ENCODE measurements around the gene PDHX. TPM values are rescaled to one million over a fixed set of nuclear protein-coding genes. Genes with fewer than 3 reads are reported as not detected.
"Not testable (repeated sequence)": the region's sequence is repeated elsewhere in the genome, so short reads cannot be mapped to it uniquely, and the experiment has no call there.

Gene PDHX
- total RNA-seq, 2 experiments from 2014 or later: 28.0 to 29.7 TPM

GRCh38 chr11:34897171-34897870, 19.1 kb upstream of the PDHX start:
- H3K27ac Mint-ChIP-seq: no peak overlapping the region
- no peaks in the 10 kb centered on the region for H3K4me1 Mint-ChIP-seq
- no peaks in the 10 kb centered on the region for H3K27me3 Mint-ChIP-seq
- no peak for DNase-seq
- ChIA-PET CTCF (interaction anchor here (1.1 to 2.8 kb wide), 3 partner anchors 11 to 385 kb away, joined by 4 to 14 read pairs (median 7); no protein-coding TSS in a partner anchor), POLR2A (interaction anchor here (1.7 kb wide), 1 partner anchor 19 kb away, joined by 3 read pairs; the partner anchor contains the start of genes APIP and PDHX)
- peaks cover 32% of the 10 kb centered on the region for H3K36me3 Mint-ChIP-seq (ENCODE audit: low read depth)
- no peak overlapping the region for H3K4me3 Mint-ChIP-seq
- H3K9me3 Mint-ChIP-seq: peaks cover 36% of the 10 kb centered on the region

- Mint-ChIP-seq H3K9me3 (peaks cover 40% of the 10 kb centered on the region), H3K4me3 (no peak overlapping the region), H3K27ac (no peak overlapping the region), H3K4me1 (no peaks in the 10 kb centered on the region), H3K27me3 (no peaks in the 10 kb centered on the region), H3K36me3 (ENCODE audit: low read depth) (peaks cover 36% of the 10 kb centered on the region)
- ChIA-PET POLR2A (interaction anchor here (1.7 kb wide), 1 partner anchor 18 kb away, joined by 3 read pairs; the partner anchor contains the start of genes APIP and PDHX), CTCF (interaction anchor here (0.7 to 2.8 kb wide), 5 partner anchors 11 to 514 kb away, joined by 3 to 14 read pairs (median 5); no protein-coding TSS in a partner anchor)
- DNase-seq: no peak
Measured at GRCh38 chr11:34898474-34898873, 17.9 kb upstream of the PDHX start.

- Mint-ChIP-seq H3K27ac (no peak overlapping the region), H3K4me1 (no peaks in the 10 kb centered on the region), H3K36me3 (ENCODE audit: low read depth) (peaks cover 44% of the 10 kb centered on the region), H3K4me3 (no peak overlapping the region), H3K27me3 (no peaks in the 10 kb centered on the region), H3K9me3 (peaks cover 46% of the 10 kb centered on the region)
- ChIA-PET CTCF (interaction anchor here (1.3 to 2.0 kb wide), 4 partner anchors 12 to 494 kb away, joined by 3 to 7 read pairs (median 4); no protein-coding TSS in a partner anchor), POLR2A (no interaction called here)
- DNase-seq: no peak
Measured at GRCh38 chr11:34899633-34900016, 16.8 kb upstream of the PDHX start.

- peaks cover 31% of the 10 kb centered on the region for H3K9me3 Mint-ChIP-seq
- DNase-seq: no peak
- no peak overlapping the region for H3K4me3 Mint-ChIP-seq
- ChIA-PET POLR2A (no interaction called here), CTCF (no interaction called here)
- H3K36me3 Mint-ChIP-seq (ENCODE audit: low read depth): peaks cover 27% of the 10 kb centered on the region
- no peaks in the 10 kb centered on the region for H3K4me1 Mint-ChIP-seq
- no peak overlapping the region for H3K27ac Mint-ChIP-seq
- no peaks in the 10 kb centered on the region for H3K27me3 Mint-ChIP-seq
Measured at GRCh38 chr11:34904421-34904955, 11.9 kb upstream of the PDHX start.

GRCh38 chr11:34905666-34906065, 10.8 kb upstream of the PDHX start:
- no peak overlapping the region for H3K27ac Mint-ChIP-seq
- POLR2A ChIA-PET: no interaction called here
- peaks cover 15% of the 10 kb centered on the region for H3K36me3 Mint-ChIP-seq (ENCODE audit: low read depth)

GRCh38 chr11:34907934-34908593, 8.4 kb upstream of the PDHX start:
- Mint-ChIP-seq H3K27me3 (no peaks in the 10 kb centered on the region), H3K9me3 (peaks cover 10% of the 10 kb centered on the region), H3K27ac (no peak overlapping the region), H3K4me3 (no peak overlapping the region), H3K4me1 (no peaks in the 10 kb centered on the region), H3K36me3 (ENCODE audit: low read depth) (peaks cover 16% of the 10 kb centered on the region)
- POLR2A ChIA-PET: no interaction called here
- DNase-seq: no peak
- CTCF ChIA-PET: no interaction called here

More at GRCh38 chr11:34905666-34906065, 10.8 kb upstream of the PDHX start:
- Mint-ChIP-seq H3K27me3 (no peaks in the 10 kb centered on the region), H3K9me3 (peaks cover 19% of the 10 kb centered on the region), H3K4me3 (no peak overlapping the region), H3K4me1 (no peaks in the 10 kb centered on the region)
- CTCF ChIA-PET: no interaction called here
- DNase-seq: no peak

GRCh38 chr11:34909415-34909814, 7.0 kb upstream of the PDHX start:
- CTCF ChIA-PET: no interaction called here
- H3K27me3 Mint-ChIP-seq: no peaks in the 10 kb centered on the region
- H3K36me3 Mint-ChIP-seq (ENCODE audit: low read depth): peaks cover 14% of the 10 kb centered on the region
- H3K9me3 Mint-ChIP-seq: peaks cover under 1% of the 10 kb centered on the region
- POLR2A ChIA-PET: no interaction called here
- no peak for DNase-seq
- peaks cover 3% of the 10 kb centered on the region for H3K4me1 Mint-ChIP-seq
- H3K4me3 Mint-ChIP-seq: no peak overlapping the region
- no peak overlapping the region for H3K27ac Mint-ChIP-seq

GRCh38 chr11:34909955-34910354, 6.5 kb upstream of the PDHX start:
- ChIA-PET CTCF (interaction anchor here (1.0 kb wide), 2 partner anchors 13 to 17 kb away, joined by 3 read pairs; no protein-coding TSS in a partner anchor), POLR2A (no interaction called here)
- Mint-ChIP-seq H3K4me1 (peaks cover 4% of the 10 kb centered on the region), H3K4me3 (no peak overlapping the region), H3K36me3 (ENCODE audit: low read depth) (peaks cover 12% of the 10 kb centered on the region), H3K27ac (no peak overlapping the region), H3K9me3 (no peaks in the 10 kb centered on the region), H3K27me3 (no peaks in the 10 kb centered on the region)
- DNase-seq: no peak

- CTCF ChIA-PET: interaction anchor here (1.0 kb wide), 2 partner anchors 12 to 18 kb away, joined by 3 read pairs; no protein-coding TSS in a partner anchor
Measured at GRCh38 chr11:34910817-34911216, 5.6 kb upstream of the PDHX start.

GRCh38 chr11:34911676-34912075, 4.7 kb upstream of the PDHX start:
- Mint-ChIP-seq H3K27ac (no peak overlapping the region), H3K9me3 (no peaks in the 10 kb centered on the region), H3K4me1 (peaks cover 13% of the 10 kb centered on the region), H3K27me3 (no peaks in the 10 kb centered on the region), H3K36me3 (ENCODE audit: low read depth) (peaks cover 15% of the 10 kb centered on the region), H3K4me3 (no peak overlapping the region)
- POLR2A ChIA-PET: no interaction called here
- no peak for DNase-seq
- CTCF ChIA-PET: no interaction called here

More at GRCh38 chr11:34910817-34911216, 5.6 kb upstream of the PDHX start:
- Mint-ChIP-seq H3K36me3 (ENCODE audit: low read depth) (peaks cover 15% of the 10 kb centered on the region), H3K27me3 (no peaks in the 10 kb centered on the region), H3K4me1 (peaks cover 11% of the 10 kb centered on the region), H3K4me3 (no peak overlapping the region), H3K9me3 (no peaks in the 10 kb centered on the region), H3K27ac (no peak overlapping the region)
- POLR2A ChIA-PET: no interaction called here
- no peak for DNase-seq

- peaks cover 29% of the 10 kb centered on the region for H3K4me1 Mint-ChIP-seq
- CTCF ChIA-PET, POLR2A ChIA-PET, H3K9me3 Mint-ChIP-seq, H3K27me3 Mint-ChIP-seq, DNase-seq, H3K27ac Mint-ChIP-seq, H3K4me3 Mint-ChIP-seq: not testable (repeated sequence)
- H3K36me3 Mint-ChIP-seq (ENCODE audit: low read depth): peaks cover 15% of the 10 kb centered on the region
Measured at GRCh38 chr11:34913556-34913955, 2.9 kb upstream of the PDHX start.

GRCh38 chr11:34915136-34916014, 1.0 kb upstream of the PDHX start:
- peak overlapping the region; percentile 81 for H3K4me3 Mint-ChIP-seq
- H3K4me1 Mint-ChIP-seq: peaks cover 33% of the 10 kb centered on the region
- no peak for DNase-seq
- no peaks in the 10 kb centered on the region for H3K9me3 Mint-ChIP-seq
- CTCF ChIA-PET: interaction anchor here (0.6 to 1.7 kb wide), 4 partner anchors 10 to 476 kb away, joined by 4 to 5 read pairs (median 4); no protein-coding TSS in a partner anchor
- peak overlapping the region; percentile 76 for H3K27ac Mint-ChIP-seq
- H3K36me3 Mint-ChIP-seq (ENCODE audit: low read depth): peaks cover 18% of the 10 kb centered on the region
- H3K27me3 Mint-ChIP-seq: no peaks in the 10 kb centered on the region
- POLR2A ChIA-PET: interaction anchor here (0.6 to 2.3 kb wide), 15 partner anchors 10 to 810 kb away, joined by 3 to 13 read pairs (median 3); partner anchors contain the start of genes CD44 and NAT10
